T47D (cell line): ENCODE data around the gene ADCY3.
"Not testable (repeated sequence)": the region's sequence is repeated elsewhere in the genome, so short reads cannot be mapped to it uniquely, and the experiment has no call there.

Experiments used
- DNase-seq, 2 experiments: peaks; one replicate each; pipeline versions ENCODE4 v3.0.0 to v3.0.0-alpha.2; 2011 to 2012; ENCODE audit warnings: low read depth in 1 of 2, low spot score in 1 of 2
- JUND ChIP-seq: IDR thresholded peaks from 2 replicates; pipeline ENCODE4 v1.6.1; 2012; ENCODE audit warnings: low read depth
- in situ Hi-C: cut with HindIII; loops from 2 replicates; pipeline ENCODE4 v1.10.0; 2016; ENCODE audit warnings: low sequenced_read_pairs, low pct_unique_long_range_greater_than_20kb

ADCY3 gene

DNA sequence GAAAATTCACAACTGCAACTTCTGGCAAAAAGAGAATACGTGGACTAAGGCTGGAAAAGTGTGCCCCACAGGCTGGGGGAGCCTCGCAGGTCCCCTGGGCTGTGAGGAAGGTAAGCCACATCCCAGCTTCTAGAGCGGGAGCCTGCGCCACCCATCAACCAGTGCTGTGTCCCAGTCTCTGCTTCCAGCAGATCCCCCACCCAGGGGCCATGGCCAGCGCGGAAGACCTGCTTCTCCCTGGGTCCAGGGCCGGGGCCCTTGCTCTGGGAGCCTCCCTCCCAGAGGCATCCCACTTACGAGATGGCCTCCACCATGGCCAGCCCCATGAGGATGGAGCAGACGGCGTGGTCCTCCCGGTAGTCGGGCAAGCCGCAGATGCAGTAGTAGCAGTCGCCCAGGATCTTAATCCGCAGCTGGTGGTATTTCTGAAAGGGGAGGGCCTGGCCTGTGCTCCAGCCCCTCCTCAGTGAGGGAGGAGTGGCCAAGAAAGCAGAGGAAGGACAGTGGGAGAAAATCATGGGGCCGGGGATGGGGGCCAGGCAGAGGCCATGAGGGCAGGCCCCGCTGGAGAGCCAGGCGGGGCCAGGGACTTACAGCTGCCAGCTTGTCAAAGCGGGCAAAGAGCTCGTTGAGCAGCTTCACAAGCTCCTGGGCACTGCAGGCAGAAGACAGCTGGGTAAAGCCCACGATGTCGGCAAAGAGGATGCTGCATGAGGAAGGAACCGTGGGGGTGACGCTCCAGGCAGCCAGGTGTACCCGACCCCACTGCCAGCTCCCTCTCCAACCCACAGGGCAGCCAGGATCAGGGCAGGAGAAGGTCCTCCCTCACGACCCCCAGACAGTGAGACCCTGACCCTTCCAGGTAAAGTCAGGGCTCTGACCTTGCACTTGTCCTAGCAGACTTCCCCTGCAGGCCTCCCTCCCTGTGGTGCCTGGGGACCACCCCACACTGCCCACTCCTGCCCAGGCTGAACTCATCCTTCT, 78.8 kb downstream of the ADCY3 start:
- no peak for TF ChIP-seq JUND
- in situ Hi-C loops, result no loop called here
- DNase-seq, result no peak

DNA sequence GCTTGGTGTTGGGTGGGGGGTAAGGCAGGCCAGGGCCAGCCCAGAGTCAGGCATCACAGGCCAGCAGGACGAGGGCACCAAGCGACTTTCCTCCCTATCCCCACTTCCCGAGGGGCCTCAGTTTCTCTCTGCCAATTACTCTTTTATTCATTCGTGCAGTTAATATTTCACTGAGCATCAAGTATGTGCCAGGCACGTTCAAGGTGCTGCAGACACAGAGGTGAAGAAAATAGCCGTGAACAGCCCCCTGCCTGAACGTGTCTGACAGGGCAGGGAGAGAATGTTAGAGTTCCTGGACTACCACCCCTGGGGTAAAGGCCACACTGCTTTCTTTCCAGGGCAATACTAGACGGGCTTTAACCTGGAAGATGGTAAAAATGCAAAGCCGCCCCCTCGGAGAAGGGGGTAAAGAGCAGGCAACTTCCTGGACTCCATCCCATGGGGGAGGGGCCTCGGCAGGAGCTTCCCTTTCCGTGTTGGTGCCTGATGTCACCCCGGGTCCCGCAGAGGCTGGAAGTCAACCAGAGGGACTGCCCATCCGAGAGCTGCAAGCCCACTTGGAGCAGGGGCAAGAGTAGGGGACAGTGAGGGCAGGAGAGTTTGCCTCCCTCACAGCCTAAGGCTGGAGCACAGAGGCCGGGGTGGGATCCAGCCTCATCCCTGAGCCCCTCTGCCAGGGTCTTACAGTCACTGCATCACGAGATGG, 79.7 kb downstream of the ADCY3 start:
- DNase-seq, result no peak
- in situ Hi-C loops, result no loop called here

DNA sequence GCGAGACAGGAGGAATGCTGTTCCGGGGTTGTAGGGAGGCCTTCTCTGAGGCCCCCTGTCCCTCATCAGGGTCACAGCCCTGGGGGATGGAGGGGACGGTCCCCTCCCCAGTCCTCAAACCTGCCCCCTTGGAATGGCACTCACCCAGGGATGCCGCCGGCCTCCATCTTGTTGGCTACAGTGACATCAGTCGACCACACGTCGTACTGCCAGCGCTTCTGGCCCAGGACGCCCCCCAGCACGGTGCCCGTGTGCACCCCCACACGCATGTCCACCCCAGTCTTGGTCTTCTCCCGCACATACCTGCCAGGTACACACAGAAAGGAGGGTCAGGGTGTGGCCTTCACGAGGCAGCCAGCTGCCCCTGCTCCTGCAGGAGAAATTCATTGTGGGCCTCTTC, 80.3 kb downstream of the ADCY3 start:
- TF ChIP-seq JUND, result no peak
- in situ Hi-C loops, result no loop called here
- no peak for DNase-seq

More for the DNA sequence above, 79.7 kb downstream of the ADCY3 start:
- TF ChIP-seq JUND, result no peak

GRCh38 chr2:24838541-24838940, 81.5 kb downstream of the ADCY3 start:
- in situ Hi-C loops, result no loop called here
- no peak for DNase-seq
- no peak for TF ChIP-seq JUND

DNA sequence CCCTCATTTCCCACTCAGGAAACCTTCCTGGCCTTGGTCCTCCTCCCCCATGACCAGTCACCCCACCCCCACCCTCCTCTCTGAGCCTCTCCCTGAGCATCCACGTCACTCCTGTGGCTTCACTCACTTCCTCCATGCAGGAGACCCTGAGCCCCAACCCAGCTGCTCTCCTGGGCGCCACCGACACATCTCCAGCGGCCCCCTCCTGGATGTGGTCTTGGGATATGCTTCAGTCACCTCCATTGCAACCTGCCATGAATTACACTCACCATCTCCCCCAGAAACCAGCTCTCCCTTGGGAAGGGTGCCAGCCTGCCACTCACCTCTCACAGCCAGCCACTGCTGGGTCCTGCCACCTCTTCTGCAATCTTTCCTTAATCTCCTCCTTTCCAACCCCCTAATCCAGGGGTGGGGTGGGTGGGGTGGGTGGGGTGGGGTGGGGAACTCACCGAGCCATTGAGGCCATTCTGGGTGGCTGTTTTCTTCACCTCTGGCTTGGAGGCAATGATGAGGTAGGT, 82.0 kb downstream of the ADCY3 start:
- no peak for TF ChIP-seq JUND
- DNase-seq, result no peak
- in situ Hi-C loops, result no loop called here

DNA sequence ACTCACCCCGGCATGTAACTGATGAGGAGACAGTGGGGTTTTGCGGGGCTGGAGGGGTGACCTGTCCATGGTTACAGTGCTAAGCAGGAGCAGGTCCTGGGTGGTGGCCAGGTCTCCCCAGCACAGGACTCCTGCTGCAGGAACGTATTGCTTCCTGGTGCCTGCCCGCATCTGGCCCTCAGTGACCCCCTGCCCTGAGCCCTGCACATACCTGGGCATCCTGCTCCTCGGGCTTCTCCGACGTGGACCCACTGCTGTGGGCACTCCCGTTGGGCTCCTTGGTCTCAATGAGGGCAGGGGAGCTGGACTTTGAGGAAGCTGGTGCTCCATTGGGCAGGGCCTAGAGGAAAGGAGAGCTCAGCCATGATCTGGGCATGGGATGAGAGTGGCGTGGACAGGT, 83.3 kb downstream of the ADCY3 start:
- in situ Hi-C loops, result no loop called here
- no peak for TF ChIP-seq JUND
- DNase-seq, result no peak

- DNase-seq, result no peak
- in situ Hi-C loops, result no loop called here
- TF ChIP-seq JUND, result no peak
Observed at GRCh38 chr2:24836206-24836605, 83.8 kb downstream of the ADCY3 start.

GRCh38 chr2:24835411-24835810, 84.6 kb downstream of the ADCY3 start:
- in situ Hi-C loops, DNase-seq: not testable (repeated sequence)

DNA sequence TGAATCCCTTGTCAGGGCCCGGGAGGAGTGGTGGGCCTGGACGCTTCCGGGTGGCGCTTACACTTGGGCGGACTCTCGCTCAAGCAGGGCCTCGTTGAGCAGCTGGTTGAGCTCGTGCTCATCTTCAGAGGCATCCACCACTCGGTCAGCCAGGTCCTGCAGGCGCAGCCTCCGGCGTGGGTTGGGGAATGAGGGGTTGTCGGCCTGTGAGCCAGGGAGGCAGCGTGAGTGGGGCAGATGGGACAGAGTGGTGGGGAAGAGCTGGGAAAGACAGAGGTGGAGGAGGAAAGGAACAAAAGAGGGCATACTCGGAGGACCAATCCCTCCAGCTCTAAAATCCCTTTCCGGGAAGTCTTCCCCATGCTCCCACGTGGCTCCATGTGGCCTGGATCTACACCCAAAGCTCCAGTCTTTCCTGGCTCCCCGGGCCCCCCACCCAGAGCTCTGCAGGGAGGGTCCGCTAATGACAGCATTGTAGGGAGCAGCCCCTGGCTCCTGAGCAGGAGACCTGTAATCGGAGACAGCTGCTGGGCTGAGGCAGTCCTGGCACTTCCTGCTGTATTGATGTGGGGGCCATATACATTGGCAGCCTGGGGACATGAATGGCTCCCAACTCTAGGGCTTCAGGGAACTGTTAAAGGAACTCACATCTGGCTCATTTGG, 85.2 kb downstream of the ADCY3 start:
- in situ Hi-C loops, result no loop called here
- DNase-seq, result no peak
- TF ChIP-seq JUND, result no peak

DNA sequence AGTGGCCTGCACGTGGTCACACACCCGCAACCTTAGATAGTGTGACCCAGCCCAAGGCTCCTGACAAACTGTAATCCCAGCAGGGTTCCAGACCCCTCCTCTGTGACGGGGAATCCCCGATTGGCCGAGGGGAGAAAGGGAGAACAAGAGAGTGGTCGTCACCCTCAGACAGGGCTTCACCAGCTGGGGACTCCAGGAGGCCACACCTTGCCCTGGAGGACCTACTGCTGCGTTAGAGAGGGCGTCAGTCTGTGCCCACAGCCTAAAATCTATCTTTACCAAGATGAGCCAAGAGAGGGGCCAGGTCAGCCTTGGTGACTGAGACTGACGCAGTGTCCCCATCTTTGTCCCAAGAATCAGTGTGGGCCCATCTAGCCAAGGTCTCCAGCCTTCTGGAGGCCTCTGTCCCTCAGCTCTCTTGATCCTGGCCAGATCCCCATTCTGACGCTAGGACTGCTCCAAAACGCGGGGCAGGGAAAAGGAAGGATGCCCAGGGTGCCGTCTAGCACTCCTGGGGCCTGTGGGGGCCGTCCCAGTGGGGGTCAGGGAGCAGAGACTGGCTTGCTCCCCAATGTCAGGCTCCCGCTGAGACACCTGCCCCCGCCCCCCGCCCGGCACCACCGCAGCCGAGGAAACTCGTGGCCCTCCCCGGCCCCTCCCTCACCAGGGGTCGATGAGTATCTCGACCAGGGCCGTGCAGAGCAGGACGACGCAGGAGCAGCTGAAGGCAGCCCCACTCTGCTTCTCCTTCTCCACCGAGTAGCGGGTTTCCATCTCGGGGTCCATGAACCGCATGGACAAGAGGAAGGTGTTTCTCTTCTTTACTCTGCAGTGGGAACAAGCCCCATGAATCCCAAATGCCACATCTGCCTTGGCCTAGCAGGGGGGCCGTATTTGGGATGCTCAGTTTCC, 86.0 kb downstream of the ADCY3 start:
- DNase-seq, result no peak
- TF ChIP-seq JUND, result no peak
- in situ Hi-C loops, result no loop called here

GRCh38 chr2:24832931-24833701, 86.9 kb downstream of the ADCY3 start:
- no peak for DNase-seq
- in situ Hi-C loops, result no loop called here
- no peak for TF ChIP-seq JUND

GRCh38 chr2:24832521-24832920, 87.5 kb downstream of the ADCY3 start:
- in situ Hi-C loops, result no loop called here
- DNase-seq, result no peak
- no peak for TF ChIP-seq JUND
